H1 (cell line): Measurements from ENCODE around the gene MAOB. TPM values are rescaled to one million over a fixed set of nuclear protein-coding genes. Genes with fewer than 3 reads are reported as not detected.

Experiments
- GTF2F1 ChIP-seq: IDR thresholded peaks from 2 replicates; pipeline ENCODE4 v1.6.1; 2012; ENCODE audit warnings: low read depth, low read length, improper control_type of control experiment, borderline replicate concordance
- JUN ChIP-seq: IDR thresholded peaks from 2 replicates; pipeline ENCODE4 v1.6.1; 2011; ENCODE audit warnings: low read depth, mild to moderate bottlenecking, improper control_type of control experiment, low read length
- KDM5A ChIP-seq: fragments of 200-600 bp; IDR thresholded peaks from 2 replicates; pipeline ENCODE4 v1.7.1; 2012; ENCODE audit warnings: mild to moderate bottlenecking, low read length, inconsistent platforms, mixed read lengths
- NRF1 ChIP-seq: IDR thresholded peaks from 2 replicates; pipeline ENCODE4 v1.6.1; 2011; ENCODE audit warnings: mild to moderate bottlenecking, low read depth, low read length, improper control_type of control experiment
- PHF8 ChIP-seq: fragments of 200-600 bp; sonication (generic); conservative IDR thresholded peaks from 2 replicates; pipeline ENCODE4 v1.7.1; 2012; ENCODE audit warnings: low read depth, mild to moderate bottlenecking, inconsistent platforms, low read length, moderate library complexity
- RBBP5 ChIP-seq: IDR thresholded peaks from 2 replicates; pipeline ENCODE4 v1.7.1; 2012; ENCODE audit warnings: low read depth, mild to moderate bottlenecking, inconsistent platforms, low read length, moderate library complexity, borderline replicate concordance
- RXRA ChIP-seq: IDR thresholded peaks from 2 replicates; pipeline ENCODE4 v1.6.1; 2011; ENCODE audit warnings: low read depth, mild to moderate bottlenecking, low read length, moderate library complexity; ENCODE audit not compliant: insufficient read depth
- SP2 ChIP-seq: IDR thresholded peaks from 2 replicates; pipeline ENCODE4 v1.6.1; 2012; ENCODE audit warnings: mild to moderate bottlenecking, low read length, inconsistent platforms
- TAF1 ChIP-seq: IDR thresholded peaks from 2 replicates; pipeline ENCODE4 v1.6.1; 2011; ENCODE audit warnings: mild to moderate bottlenecking, low read depth, low read length
- TAF7 ChIP-seq: optimal IDR thresholded peaks from 2 replicates; pipeline ENCODE3; 2011; ENCODE audit warnings: low read depth, mild to moderate bottlenecking, inconsistent platforms, low read length, moderate library complexity, borderline replicate concordance
- polyA plus RNA-seq, 7 experiments: library from polyadenylated mRNA; depleted of rRNA in 3 of 7; stranded (reverse) in 5 of 7; unstranded in 2 of 7; fragments of >200 nt in 5 of 7; fragments of 200-250 nt in 2 of 7; gene quantifications; 1 replicate in 5 of 7; 2 replicates in 1 of 7; 4 replicates in 1 of 7; pipeline versions ENCODE4 v1.2.1 to v1.2.3, GENCODE V29; 2011 to 2013; ENCODE audit warnings: missing spikeins in 2 of 7, mixed read lengths in 2 of 7
- total RNA-seq: library from RNA; stranded (reverse); fragmentation: NEBNext Ultra II Directional; extraction: Animal tissue kit (Norgen Biotek cat#: 25700); gene quantifications from 2 replicates; pipeline ENCODE4 v1.2.1, GENCODE V29; 2021

The MAOB gene
- total and polyA plus RNA-seq, 2 of the 8 experiments (the other 6 are each of a cell fraction or from before 2014, with no cell fraction given) = 0.73 to 1.1 TPM

- TF ChIP-seq NRF1 (no peak), PHF8 (no peak), RXRA (no peak), KDM5A (no peak), JUN (no peak), TAF1 (no peak), GTF2F1 (no peak), SP2 (no peak), TAF7 (no peak), RBBP5 (no peak)
Observed at GRCh38 chrX:43876680-43877079, 5.6 kb downstream of the MAOB start (continued).
